8988T (cell line): ENCODE measurements around the gene HOXC11.

Experiments used
- DNase-seq: peaks from one replicate; pipeline ENCODE4 v3.0.0; 2011

Gene HOXC11

DNA sequence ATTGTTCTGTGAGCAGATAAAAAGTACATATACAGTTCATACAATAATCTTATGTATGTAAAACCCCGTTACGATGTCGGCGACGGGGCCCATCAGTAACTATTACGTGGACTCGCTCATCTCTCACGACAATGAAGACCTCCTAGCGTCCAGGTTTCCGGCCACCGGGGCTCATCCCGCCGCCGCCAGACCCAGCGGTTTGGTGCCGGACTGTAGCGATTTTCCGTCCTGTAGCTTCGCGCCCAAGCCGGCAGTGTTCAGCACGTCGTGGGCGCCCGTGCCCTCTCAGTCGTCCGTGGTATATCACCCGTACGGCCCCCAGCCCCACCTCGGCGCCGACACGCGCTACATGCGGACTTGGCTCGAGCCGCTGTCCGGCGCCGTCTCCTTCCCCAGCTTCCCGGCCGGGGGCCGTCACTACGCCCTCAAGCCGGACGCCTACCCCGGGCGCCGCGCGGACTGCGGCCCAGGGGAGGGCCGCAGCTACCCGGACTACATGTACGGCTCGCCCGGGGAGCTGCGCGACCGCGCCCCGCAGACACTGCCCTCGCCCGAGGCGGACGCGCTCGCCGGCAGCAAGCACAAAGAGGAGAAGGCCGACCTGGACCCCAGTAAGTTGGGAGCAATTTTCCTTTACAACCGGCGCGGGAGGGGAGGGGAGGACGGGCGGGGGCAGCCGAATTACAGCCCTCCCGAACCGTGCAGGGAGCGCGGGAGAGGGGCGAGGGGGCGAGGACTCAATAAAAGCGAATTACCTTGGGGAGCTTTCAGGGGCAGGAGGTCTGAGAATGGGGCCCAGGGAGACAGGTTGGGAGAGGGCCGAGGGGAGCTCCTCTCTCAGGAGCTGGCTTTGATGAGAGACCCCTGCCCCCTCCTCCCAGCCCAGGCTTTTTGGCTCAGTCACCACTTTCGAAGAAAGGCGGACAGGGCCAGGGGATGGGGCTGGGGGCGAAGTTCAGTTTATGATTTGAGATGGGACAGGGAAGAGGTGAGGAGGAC, 27.5 kb downstream of the HOXC11 start, which contains the start of gene HOXC9:
HOXC9 (plus strand) TSS at position 46 of the 999 bp plus-strand sequence; CDS start at position 74, 28 bp downstream.
- no peak for DNase-seq

DNA sequence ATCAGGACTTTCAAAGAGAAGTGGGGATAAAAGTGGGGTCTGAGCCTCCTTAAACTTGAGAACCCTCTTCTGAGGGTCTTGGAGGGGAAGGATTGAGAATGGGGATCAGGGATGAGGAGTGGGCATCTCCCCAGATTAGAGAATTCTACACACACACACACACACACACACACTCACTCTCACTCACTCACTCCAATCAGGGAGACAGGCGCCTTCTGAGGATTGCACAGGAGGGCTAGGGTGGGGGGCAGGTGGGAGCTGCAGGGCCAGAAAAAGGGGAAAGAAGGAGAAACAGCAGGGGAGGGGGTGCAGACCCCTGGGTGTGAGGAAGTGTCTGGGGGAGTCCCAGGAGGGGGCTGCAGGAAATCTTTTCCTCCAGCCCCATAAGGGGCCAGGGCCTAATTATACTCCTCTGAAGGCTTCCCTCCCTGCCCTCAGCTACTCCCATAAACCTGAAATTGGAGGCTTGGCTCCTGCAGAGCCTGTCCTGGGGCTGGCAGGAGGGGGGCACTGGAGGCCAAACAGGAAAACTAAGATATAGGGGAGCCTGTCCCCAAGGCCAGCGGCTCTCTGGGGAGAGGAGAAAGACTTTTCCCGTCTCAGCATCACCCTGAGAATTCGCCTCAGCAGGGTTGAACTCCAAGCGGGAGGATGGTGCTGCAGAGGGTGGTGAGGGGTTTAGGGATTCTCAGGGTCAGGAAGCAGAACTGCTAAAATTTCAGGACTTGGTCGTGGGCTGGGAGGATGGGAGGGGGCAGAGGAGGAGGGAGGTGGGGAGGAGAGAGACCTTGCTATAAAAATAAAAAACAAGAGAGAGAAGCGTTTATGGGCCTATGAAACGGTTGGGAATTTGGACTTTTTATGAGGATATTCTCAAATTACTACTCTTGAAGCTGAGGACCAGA, 28.6 kb downstream of the HOXC11 start:
- no peak for DNase-seq

DNA sequence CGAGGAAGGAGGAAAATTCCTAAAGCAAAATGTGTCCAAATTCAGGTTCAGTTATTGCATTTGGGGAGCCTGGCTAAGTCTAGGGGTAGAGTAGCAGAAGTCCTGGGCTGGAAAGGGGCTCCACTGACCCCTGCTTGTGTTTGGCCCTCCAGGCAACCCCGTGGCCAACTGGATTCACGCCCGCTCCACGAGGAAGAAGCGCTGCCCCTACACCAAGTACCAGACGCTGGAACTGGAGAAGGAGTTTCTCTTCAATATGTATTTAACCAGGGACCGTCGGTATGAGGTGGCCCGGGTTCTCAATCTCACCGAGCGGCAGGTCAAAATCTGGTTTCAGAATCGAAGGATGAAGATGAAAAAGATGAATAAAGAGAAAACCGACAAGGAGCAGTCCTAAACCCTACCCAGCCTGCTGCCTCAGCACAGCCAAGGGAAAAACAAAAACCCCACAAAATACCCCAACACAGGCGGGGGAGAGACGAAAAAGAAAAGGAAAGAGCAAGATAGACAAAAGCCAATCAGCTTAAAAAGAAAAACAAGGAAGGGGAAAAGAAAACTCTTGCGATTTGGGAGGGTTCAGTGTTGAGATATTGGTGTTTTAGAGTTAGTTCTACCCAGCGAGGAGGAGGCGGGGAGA, 29.5 kb downstream of the HOXC11 start:
- no peak for DNase-seq

DNA sequence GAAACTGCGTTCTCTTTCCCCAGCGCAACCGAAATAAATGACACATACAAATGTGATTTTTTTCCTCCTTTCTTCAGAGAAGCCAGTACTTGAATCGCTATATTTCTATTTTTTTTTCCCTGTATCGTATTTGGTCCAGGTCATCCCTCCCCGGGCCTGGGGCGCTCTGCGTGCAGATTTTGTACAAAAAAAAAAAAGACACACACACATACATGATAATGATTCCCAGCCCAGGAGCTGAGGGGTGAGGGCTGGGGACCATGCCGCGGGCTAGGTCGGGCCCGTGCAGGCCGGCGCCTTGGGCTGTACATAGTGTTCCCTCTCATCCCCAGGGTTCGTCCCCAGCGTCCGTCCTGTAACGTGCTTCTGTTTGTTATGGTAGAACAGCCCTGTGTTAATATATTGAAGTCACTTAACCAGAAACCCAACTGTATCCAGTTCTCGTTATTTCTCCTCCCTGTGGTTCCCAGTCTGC, 30.0 kb downstream of the HOXC11 start:
- no peak for DNase-seq

DNA sequence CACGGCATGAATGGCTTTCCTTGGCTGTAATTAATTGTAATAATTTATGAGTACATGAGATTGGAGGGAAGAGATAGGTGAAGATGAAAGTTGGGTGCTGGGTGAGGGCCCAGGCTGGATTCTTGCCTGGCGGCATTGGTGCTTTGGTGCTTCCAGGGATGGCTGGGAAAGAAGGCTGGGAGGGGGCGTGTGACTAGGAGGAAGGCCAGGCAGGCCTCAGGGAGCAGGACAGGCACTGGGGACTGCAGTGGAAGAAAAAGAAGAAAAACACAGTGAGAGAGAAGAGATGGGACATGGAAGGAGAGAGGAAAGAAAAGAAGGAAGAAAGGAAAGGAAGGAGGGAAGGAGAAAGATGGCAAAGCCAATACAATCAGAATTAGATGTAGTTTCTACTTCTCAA, 30.7 kb downstream of the HOXC11 start:
- no peak for DNase-seq

DNA sequence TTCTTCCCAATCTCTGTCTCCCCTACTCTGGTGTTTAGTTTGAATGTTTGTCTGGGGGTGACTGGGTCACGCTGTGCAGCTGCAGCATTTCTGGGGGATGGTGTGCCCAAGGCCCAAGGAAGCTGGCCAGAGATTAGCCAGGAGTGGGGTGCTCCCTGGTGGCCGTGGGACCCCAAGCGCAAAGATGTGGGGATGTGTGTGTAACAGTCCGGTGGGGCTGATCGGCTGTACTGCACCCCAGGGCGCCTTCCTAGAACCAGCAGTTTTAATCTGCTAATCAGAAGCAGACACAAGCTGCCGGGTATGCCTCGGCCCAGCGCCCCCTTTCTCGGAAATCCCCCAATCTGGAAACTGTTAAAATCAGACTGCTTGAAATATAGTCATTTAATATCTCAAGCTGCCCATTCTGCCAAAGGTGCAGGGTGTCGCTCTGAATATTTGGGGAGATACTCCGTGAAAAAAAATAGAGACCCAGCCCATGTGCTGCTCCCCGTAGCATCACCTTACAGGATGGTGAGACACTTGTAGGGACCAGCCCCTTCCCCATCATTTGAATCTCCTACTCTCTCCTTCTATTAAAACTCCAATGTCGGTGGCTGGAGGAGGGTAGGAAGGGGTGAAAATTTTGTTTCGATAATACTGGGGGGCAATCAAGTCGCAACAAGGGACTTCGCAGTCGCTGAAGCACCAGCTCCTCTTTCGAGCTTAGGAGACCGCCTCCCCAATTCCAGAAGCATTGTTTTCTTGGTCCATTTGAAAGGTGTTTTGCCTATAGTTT, 31.3 kb downstream of the HOXC11 start:
- DNase-seq: no peak

DNA sequence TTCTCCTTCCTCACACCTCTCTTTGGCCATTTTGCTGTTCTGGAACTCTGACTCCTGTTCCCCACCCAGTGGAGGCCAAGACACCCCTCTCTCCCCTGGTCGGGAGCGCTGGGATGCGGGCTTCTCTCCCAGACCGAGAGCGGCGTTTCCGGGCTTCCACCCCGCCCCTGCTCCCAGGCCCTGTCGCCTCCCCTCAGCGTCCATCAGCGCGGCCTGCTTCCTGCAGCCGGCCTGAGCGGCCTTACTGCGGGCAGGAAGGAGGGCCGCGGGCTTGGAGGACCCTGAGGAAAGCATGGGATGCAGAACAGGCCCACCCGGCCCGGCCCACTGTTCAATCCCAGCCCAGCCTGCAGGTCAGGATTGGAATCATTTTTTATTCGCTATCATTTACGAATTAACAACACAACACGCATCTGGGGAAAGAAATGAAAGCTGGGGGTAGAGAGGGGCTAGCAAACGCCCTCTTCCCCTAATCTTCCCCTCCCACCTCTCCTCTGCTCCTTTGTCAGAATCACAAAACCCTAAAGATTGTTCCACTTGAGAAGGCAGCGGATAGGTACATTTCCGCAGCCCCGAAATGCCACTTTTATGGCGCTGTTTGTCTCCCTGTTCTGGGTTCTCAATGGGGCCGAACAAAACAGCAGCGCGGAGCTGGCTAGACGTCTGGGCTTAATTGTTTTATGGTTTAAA, 32.1 kb downstream of the HOXC11 start:
- DNase-seq: no peak

DNA sequence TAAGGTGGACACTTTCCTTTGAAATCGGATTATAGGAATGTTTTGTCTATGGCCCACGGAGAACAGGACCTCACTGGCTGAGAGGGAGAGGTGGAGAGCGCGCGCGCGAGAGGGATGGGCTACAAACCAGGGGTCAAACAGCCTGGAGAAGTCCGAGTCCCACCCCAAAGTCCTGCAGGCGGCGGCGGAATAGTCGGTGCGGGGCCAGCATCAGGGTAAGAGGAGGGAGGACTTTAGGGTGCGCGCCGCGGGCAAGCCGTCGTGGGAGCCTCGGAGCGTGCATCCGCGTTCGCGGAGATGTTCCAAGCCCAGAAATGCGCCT, 32.6 kb downstream of the HOXC11 start:
- no peak for DNase-seq

DNA sequence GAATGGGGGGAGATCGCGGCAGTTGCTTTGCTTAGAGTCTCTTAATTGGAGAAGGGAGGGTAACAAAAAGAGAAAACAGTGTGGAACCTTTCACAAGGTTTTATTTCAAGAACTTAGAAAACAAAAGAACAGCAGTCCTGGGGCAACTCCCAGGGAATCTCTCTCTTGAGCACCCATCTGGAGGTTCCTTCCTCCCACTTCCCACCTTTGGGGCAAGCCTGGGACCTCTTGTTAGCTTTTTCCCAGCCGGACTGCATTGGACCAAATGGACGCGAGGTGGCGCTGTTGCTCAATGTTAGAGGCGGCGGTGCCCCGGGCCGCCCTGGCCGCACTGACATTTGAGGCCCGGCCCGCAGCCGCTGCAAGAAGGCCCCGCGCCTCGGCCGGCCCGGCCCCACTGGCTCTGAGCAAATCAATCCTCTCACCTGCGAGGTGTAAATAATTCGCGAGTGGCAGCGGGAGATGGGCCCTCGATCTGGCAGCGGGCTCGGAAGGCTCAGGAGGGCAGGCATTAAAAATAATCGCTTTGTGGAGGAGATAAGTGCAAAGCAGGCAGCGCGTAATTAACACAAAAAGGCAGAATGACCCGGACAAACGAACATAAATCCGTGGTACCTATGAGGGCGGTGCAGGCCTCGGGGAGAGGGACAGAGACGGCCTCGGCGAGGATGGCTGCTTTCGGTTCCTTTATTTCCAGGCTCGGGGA, 33.1 kb downstream of the HOXC11 start:
- peak; percentile 95 for DNase-seq

DNA sequence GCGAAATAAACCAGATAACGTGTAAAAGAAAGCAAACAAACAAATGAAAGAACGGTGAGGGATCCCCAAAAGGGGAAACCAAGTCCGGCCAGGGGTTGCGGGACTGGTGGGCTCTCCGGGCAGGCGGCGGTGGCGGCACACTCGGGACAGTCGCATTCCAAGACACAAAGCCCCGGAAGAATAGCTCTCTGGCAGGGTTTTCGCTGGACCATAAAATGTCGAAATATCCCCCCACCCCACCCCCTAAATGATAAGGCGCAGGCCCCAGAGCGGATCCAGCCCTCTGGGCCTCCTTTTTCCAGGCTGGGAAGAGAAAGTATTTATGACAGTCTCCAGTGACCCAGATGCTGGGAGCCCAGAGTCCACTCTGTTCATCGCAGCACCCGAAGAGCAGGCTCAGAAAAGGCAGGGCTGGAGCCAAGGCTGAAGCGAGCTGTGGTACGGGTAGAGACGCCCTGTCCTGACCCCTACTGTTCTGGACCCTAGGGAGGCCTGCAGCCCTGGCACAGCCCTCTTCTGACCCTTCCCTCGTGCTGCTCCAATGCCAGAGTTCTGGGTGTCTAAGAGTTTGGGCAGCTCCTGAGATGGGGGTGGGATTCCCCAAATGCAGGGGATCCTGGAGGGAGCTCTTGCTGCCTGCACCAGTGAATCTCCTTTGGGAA, 33.8 kb downstream of the HOXC11 start:
- no peak for DNase-seq

DNA sequence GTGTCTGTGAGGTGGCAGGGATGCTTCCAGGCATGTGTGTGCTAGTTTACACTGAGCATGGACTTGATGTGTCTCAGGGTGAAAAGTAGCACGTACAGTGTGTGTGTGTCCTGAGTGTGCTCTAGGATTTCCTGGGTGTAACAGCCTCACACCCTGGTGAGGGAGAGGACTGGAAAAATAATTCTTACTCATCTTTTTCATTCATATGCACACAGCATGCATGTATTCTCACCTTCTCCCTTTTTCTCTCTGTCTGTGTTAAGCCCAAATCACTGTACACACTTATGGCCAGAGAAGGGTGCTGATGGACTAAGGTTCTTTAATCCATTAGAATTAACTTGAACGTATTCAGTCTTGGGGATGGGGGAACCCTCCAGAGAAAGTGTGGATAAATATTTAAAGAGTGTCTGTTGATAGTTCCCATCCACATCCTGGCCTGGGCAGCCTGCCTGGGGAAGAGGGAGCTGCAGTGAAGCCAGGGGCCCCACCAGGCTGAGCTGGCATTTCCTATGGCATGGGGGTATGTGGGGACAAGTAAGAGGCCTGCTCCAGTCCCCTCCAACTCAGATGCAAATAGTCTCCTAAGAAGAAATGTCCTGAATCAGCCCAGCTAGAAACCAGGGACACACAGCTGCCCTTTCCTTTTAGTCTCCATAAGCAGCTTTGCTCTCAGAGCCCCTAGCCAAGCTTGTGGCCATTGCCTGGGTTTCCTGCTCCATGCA, 34.8 kb downstream of the HOXC11 start:
- DNase-seq: no peak

DNA sequence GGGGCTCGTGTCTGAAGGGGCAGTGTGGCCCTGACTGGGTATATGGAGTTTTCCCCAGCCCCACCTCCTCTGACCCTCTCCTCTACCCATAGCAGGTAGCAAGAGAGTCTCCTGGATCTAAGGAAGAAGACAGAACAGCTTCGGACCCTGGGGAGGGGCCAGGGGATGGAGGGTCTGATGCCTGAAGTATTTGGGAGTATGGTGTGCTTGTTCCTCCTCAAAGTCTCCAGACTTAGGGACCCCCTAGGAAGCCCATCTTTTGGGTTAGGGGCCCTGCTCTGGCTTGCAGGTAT, 35.3 kb downstream of the HOXC11 start:
- no peak for DNase-seq

DNA sequence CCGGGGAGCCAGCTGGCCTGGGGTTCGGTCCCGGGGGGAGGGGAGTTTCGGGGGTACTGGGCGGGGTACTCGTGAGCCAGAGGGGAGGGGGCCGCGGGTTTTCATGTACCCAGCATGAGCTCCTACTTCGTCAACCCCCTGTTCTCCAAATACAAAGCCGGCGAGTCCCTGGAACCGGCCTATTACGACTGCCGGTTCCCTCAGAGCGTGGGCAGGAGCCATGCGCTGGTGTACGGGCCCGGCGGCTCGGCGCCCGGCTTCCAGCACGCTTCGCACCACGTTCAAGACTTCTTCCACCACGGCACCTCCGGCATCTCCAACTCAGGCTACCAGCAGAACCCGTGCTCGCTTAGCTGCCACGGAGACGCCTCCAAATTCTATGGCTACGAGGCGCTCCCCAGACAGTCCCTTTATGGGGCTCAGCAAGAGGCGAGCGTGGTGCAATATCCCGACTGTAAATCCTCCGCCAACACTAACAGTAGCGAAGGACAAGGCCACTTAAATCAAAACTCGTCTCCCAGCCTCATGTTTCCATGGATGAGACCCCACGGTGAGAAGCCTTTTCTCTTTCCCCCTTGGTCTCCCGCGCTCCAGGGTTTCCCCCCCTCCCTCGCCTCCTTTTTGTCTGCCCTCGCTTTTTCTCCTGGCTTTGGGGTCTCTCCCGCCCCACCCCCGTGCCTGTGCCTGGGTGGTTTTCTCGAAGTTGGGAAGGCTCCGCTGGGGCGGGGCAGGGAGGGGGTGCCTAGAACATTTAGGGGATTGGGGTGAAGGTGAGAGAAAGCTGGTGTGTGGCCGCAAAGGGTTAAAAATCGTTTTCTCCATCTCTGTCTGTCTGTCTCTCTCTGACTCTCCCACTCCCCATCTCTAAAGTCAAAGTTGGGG, 36.5 kb downstream of the HOXC11 start:
- no peak for DNase-seq

DNA sequence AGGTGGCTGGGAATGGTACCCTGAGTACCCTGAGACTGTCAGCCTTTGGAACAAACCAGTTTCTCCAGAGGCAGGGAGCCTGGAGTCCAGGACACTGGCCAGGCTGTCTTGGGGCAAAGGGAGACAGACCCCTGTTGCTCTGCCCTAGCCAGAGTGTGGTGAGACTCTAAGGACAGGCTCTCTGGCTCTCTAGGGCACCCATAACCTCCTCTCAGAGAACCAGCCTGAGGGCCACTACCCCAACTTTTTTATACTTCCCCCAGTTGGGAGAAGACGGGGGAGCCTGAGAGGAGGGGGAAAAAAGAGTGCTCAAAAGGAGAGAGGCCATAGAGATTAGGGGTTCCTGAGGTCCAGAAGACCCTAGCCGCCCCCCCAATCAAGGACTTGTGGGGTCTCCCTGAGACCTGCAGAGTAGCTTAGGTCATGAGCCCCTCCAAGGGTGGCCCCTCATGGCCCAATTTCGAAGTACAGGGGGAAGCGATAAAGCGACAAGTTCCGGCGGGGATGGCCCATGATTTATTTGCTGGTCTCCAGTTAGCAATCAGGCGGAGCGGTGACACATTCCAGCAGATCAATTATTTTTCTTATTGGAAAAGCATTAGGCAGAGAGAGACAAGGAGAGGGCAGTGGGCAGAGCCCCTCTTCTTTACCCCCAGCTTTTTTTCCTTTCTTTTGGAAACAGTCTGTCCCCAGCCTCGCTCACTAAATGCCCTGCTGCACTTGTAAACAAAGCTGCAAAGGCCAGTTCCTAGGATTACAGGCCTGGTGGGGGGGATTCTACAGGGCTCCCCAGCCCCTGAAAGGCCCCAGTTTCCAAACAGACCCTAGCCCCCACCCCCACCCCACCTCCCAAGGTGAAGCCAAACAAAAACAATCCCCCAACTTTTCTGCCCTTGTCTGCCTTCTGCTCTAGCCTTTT, 37.4 kb downstream of the HOXC11 start:
- no peak for DNase-seq

DNA sequence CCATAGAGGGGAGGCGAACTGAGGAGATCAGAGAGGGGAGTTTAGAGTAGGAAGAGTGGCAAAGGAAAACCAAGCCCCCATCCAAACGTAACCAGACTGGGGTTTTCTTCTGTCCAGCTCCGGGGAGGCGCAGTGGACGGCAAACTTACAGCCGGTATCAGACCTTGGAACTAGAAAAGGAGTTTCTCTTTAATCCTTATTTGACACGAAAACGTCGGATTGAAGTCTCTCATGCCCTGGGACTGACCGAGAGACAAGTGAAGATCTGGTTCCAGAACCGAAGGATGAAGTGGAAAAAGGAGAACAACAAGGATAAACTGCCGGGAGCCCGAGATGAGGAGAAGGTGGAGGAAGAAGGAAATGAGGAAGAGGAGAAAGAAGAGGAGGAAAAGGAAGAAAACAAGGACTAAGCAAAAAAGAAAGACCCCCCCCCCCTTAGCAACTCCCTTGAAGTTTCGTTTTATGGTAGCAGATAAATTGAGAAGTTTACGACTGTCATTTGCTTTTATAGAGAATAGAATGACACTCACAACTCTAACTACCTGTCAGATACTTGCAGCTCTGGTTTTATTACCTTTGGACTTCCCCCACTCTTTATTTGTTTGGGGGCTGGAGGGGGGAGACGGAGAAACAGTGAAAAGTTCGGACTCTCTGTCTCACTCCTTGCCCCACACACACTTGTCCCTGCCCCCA, 38.2 kb downstream of the HOXC11 start:
- no peak for DNase-seq

DNA sequence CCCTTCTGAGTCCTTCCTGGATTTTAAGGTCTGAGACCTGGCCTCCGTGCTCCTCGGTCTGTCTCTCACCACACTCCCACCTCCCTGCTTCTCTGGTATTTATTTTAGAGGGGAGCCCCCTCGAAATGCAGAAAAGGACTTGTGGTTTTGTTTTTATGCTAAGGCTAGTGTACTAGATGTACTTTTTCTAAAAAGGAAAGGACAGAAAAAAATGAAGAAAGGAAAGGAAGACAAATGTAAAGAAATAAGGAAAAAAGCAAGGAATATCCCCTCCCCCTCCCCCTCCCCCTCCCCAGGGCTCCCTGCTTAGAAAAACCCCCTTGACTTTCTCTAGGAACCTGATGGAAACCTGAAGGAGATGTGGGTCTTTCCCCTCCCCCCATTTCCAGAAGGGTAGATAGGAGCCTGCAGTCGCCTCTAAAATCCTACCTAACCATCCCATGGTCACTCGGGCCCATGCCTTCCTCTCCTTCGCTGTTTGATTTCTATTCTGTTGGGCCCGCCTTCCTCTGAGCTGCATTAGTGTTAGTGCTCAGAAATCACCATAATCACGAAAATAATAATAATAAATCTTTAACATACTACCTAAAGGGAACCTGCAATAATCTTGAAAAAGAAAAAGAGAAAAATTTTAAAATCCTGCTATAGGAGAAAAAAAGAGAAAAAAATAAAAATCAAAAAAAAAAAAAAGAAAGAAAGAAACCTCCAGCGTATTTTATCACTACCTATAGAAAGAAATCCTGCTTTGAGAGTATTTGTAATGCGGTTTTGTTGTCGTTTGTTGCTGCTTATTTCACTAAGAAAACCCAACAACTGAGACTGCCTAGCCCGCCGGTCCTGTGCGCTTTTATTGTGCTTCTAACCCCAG, 39.0 kb downstream of the HOXC11 start:
- no peak for DNase-seq
